Suprapubic skin (tissue), 3 donors: ENCODE data around the gene HECW1.

ENCODE experiments used
- CTCF ChIP-seq, 2 donors: fragments of 200-600 bp in 1 of 2; fragments of 450-650 bp in 1 of 2; sonication (generic) in 1 of 2; IDR thresholded peaks; one replicate each; pipeline ENCODE4 v1.5.1; 2016 to 2019; ENCODE audit warnings: antibody characterized with exemption in 2 of 2, mild to moderate bottlenecking in 1 of 2, moderate library complexity in 1 of 2
- EP300 ChIP-seq: sonication (generic); formaldehyde crosslinking; IDR thresholded peaks from one replicate; pipeline ENCODE4 v1.6.1; 2017; ENCODE audit warnings: antibody characterized with exemption
- POLR2A ChIP-seq, 2 donors: fragments of 450-650 bp; IDR thresholded peaks; one replicate each; pipeline ENCODE4 v1.6.1; 2017; ENCODE audit warnings: antibody characterized with exemption in 2 of 2, mild to moderate bottlenecking in 2 of 2, moderate library complexity in 2 of 2

- no peak for TF ChIP-seq CTCF (IDR thresholded peaks at IDR 0.05)
- no peak for TF ChIP-seq POLR2A (IDR thresholded peaks at IDR 0.05)
- TF ChIP-seq EP300, result no peak
These were observed 83.3 kb downstream of the HECW1 start for GRCh38 chr7:43195768-43196167.
